HG03354 (cell line): ENCODE data around the gene DNASE1L3.

Source experiments
- ATAC-seq: cut with Tn5 transposase; IDR thresholded peaks from one replicate; pipeline ENCODE4 v1.9.1; 2021; ENCODE audit warnings: mild to moderate bottlenecking; ENCODE audit not compliant: unreplicated experiment, poor library complexity, severe bottlenecking

DNASE1L3 gene

GRCh38 chr3:58164906-58165821, 45.6 kb downstream of the DNASE1L3 start:
- no peak for ATAC-seq

- ATAC-seq: no peak
Observed at GRCh38 chr3:58164199-58164879, 46.4 kb downstream of the DNASE1L3 start.

GRCh38 chr3:58163234-58163633, 47.5 kb downstream of the DNASE1L3 start:
- no peak for ATAC-seq

GRCh38 chr3:58161435-58162398, 49.1 kb downstream of the DNASE1L3 start:
- no peak for ATAC-seq

- no peak for ATAC-seq
Observed at GRCh38 chr3:58160399-58160798, 50.4 kb downstream of the DNASE1L3 start.

GRCh38 chr3:58158442-58159153, 52.2 kb downstream of the DNASE1L3 start:
- no peak for ATAC-seq

GRCh38 chr3:58157700-58158099, 53.1 kb downstream of the DNASE1L3 start:
- ATAC-seq: no peak

- no peak for ATAC-seq
Observed at GRCh38 chr3:58155838-58156237, 54.9 kb downstream of the DNASE1L3 start.

- ATAC-seq: no peak
Observed at GRCh38 chr3:58154626-58155449, 55.9 kb downstream of the DNASE1L3 start.

- ATAC-seq: no peak
Observed at GRCh38 chr3:58153371-58153770, 57.4 kb downstream of the DNASE1L3 start.

GRCh38 chr3:58152225-58153015, 58.4 kb downstream of the DNASE1L3 start:
- no peak for ATAC-seq

GRCh38 chr3:58151637-58152036, 59.1 kb downstream of the DNASE1L3 start:
- no peak for ATAC-seq

- no peak for ATAC-seq
Observed at GRCh38 chr3:58150810-58151199, 60.0 kb downstream of the DNASE1L3 start.

- ATAC-seq: no peak
Observed at GRCh38 chr3:58150130-58150809, 60.5 kb downstream of the DNASE1L3 start.

GRCh38 chr3:58148049-58148448, 62.7 kb downstream of the DNASE1L3 start:
- ATAC-seq: no peak

GRCh38 chr3:58144478-58145325, 66.1 kb downstream of the DNASE1L3 start:
- ATAC-seq: no peak
